CD8-positive, alpha-beta memory T cell (primary cell): Measurements from ENCODE around the gene LYPLA2. TPM values are rescaled to one million over a fixed set of nuclear protein-coding genes. Genes with fewer than 3 reads are reported as not detected.
A peak's percentile ranks its signal among the peaks of the same experiment; 100 is the strongest.

Experiments used
- CTCF ChIA-PET: fragments of 350-600 bp; sonication (Branson Sonifier 250); formaldehyde crosslinking; loops from one replicate; lab custom pipeline; 2021; ENCODE audit warnings: antibody characterized with exemption; lab: Charles Lee
- POLR2A ChIA-PET: fragments of 350-600 bp; sonication (Branson Sonifier 250); formaldehyde crosslinking; loops from one replicate; lab custom pipeline; 2021; ENCODE audit warnings: antibody characterized with exemption; lab: Charles Lee
- DNase-seq, 5 donors: peaks; one replicate each; pipeline versions ENCODE4 v3.0.0 to v3.0.0-alpha.2; 2020 to 2022; ENCODE audit warnings: mixed read lengths in 1 of 5
- H3K27ac ChIP-seq: one replicate; pipeline ENCODE4 v1.7.0; 2013; ENCODE audit warnings: low read depth, mild to moderate bottlenecking, low read length, moderate library complexity
- H3K27me3 ChIP-seq: 2 replicates; pipeline ENCODE4 v1.7.0; 2013; ENCODE audit warnings: low read length, mild to moderate bottlenecking; ENCODE audit not compliant: insufficient read depth, poor library complexity, severe bottlenecking
- H3K36me3 ChIP-seq: 2 replicates; pipeline ENCODE4 v1.7.0; 2013; ENCODE audit warnings: mild to moderate bottlenecking, low read length, moderate library complexity; ENCODE audit not compliant: insufficient read depth
- H3K4me1 ChIP-seq: 2 replicates; pipeline ENCODE4 v1.7.0; 2013; ENCODE audit warnings: mild to moderate bottlenecking, low read length, moderate library complexity; ENCODE audit not compliant: insufficient read depth
- H3K4me3 ChIP-seq: 2 replicates; pipeline ENCODE4 v1.7.0; 2013; ENCODE audit warnings: mild to moderate bottlenecking, low read length
- H3K9me3 ChIP-seq: 2 replicates; pipeline ENCODE4 v1.7.0; 2013; ENCODE audit warnings: mild to moderate bottlenecking, low read length
- H3K27ac Mint-ChIP-seq, 8 donors: one replicate each; pipeline ENCODE4 v1.8.0; 2020 to 2021; ENCODE audit warnings: mixed read lengths in 8 of 8, mild to moderate bottlenecking in 6 of 8, inconsistent platforms in 3 of 8, moderate library complexity in 3 of 8
- H3K27me3 Mint-ChIP-seq, 2 donors: one replicate each; pipeline ENCODE4 v1.8.0; 2020 to 2021; ENCODE audit warnings: mixed read lengths in 2 of 2, mild to moderate bottlenecking in 1 of 2, moderate library complexity in 1 of 2
- H3K36me3 Mint-ChIP-seq, 3 donors: one replicate each; pipeline ENCODE4 v1.8.0; 2020 to 2021; ENCODE audit warnings: mixed read lengths in 3 of 3, inconsistent platforms in 1 of 3, mild to moderate bottlenecking in 1 of 3
- H3K4me1 Mint-ChIP-seq, 3 donors: one replicate each; pipeline ENCODE4 v1.8.0; 2020 to 2021; ENCODE audit warnings: mixed read lengths in 3 of 3, inconsistent platforms in 1 of 3, mild to moderate bottlenecking in 1 of 3
- H3K4me3 Mint-ChIP-seq, 7 donors: one replicate each; pipeline ENCODE4 v1.8.0; 2020 to 2021; ENCODE audit warnings: mixed read lengths in 7 of 7, mild to moderate bottlenecking in 6 of 7, moderate library complexity in 4 of 7, inconsistent platforms in 2 of 7
- H3K9me3 Mint-ChIP-seq, 5 donors: one replicate each; pipeline ENCODE4 v1.8.0; 2020 to 2022; ENCODE audit warnings: mixed read lengths in 5 of 5, mild to moderate bottlenecking in 3 of 5, moderate library complexity in 2 of 5, inconsistent platforms in 1 of 5
- polyA plus RNA-seq: library from polyadenylated mRNA; unstranded; fragments of 300-500 nt; fragmentation: Illumina TruSeq; gene quantifications from one replicate; pipeline ENCODE4 v1.2.3, GENCODE V29; 2021
- total RNA-seq, 2 experiments: library from RNA; stranded (reverse); gene quantifications; one replicate each; pipeline ENCODE4 v1.2.3, GENCODE V29; 2021

Gene LYPLA2
- total and polyA plus RNA-seq, 3 experiments from 2014 or later, result 99.9 to 109 (median 100) TPM

DNA sequence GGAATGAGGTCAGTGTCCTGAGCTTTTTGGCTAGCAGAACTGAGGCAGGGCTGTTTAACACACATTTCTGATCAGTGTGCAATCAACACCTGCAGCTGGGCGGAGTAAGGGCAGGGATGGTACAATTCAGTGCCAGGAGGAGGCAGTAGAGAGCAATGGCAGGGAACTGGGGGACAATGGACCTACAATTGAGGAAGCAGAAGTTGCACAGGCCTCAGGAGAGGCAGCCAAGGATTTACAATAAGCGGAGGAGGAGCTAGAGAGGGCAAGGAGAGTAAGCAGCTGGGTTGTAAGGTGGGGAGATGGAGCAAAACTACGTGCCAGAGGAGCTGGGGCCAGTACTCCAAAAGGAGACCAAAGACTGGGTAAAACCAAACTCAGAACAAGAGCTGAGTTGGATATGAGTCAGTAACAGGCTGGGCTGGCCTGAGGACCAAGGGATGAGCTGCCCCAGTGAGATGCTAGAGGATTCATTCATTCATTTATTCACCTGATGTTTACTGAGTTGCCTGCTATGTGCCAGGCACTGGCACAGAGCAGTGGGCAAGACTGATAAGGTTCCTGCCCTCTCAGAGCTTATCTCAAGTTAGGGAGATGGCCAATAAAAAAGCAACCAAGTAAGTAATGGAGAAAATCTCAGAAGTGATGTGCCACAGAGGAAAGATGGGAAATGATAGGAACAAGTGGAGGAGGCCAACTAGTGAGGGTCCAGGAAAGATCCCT, 20.0 kb downstream of the LYPLA2 start:
- no peaks in the 10 kb centered on the region for H3K27me3 Mint-ChIP-seq
- peak overlapping the region in 5 of 8 donors; percentile 43 to 85 (median 70) for H3K27ac Mint-ChIP-seq
- peaks cover 0 to 56% (median 16%) of the 10 kb centered on the region in 3 donors for H3K36me3 Mint-ChIP-seq
- CTCF ChIA-PET, result interaction anchor here (0.8 to 7.3 kb wide), 16 partner anchors 8 to 217 kb away, joined by 3 to 78 read pairs (median 4); partner anchors contain the start of genes CNR2, FUCA1, GALE and HMGCL
- H3K4me3 ChIP-seq, result no peak overlapping the region
- H3K4me3 Mint-ChIP-seq, result no peak overlapping the region
- DNase-seq, result peak in 4 of 5 donors; percentile 34 to 62 (median 44)
- POLR2A ChIA-PET, result interaction anchor here (2.7 kb wide), 1 partner anchor 14 kb away, joined by 13 read pairs; the partner anchor contains the start of gene HMGCL
- H3K9me3 Mint-ChIP-seq, result no peaks in the 10 kb centered on the region
- peaks cover 18% of the 10 kb centered on the region for H3K4me1 ChIP-seq
- H3K4me1 Mint-ChIP-seq, result peaks cover 8 to 15% (median 14%) of the 10 kb centered on the region in 3 donors
- no peaks in the 10 kb centered on the region for H3K27me3 ChIP-seq
- H3K27ac ChIP-seq, result no peak overlapping the region
- peaks cover 13% of the 10 kb centered on the region for H3K36me3 ChIP-seq
- no peaks in the 10 kb centered on the region for H3K9me3 ChIP-seq

DNA sequence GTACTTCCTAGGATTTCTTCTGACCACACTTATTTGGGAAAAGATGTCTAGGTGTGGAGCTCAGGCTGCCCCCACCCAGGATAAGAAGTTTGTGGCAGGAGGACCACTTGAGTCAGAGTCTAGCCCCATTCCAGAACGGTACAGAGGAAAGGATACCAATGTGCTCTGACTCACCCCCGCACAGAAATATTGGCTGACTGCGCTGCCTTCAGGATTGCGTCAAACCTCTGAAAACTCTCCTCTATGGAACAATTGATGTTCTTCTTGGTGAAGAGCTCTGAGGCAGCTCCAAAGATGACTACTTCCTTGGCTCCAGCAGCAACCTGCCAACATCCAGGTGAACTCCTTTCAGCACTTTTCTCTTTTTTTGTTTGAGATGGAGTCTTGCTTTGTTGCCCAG, 23.1 kb downstream of the LYPLA2 start:
- Histone ChIP-seq H3K4me3 (no peak overlapping the region), H3K4me1 (peaks cover 18% of the 10 kb centered on the region), H3K27me3 (no peaks in the 10 kb centered on the region), H3K27ac (no peak overlapping the region), H3K9me3 (no peaks in the 10 kb centered on the region), H3K36me3 (peaks cover 32% of the 10 kb centered on the region)
- POLR2A ChIA-PET, result no interaction called here
- H3K4me1 Mint-ChIP-seq, result peaks cover 8 to 15% (median 14%) of the 10 kb centered on the region in 3 donors
- H3K4me3 Mint-ChIP-seq, result no peak overlapping the region
- CTCF ChIA-PET, result interaction anchor here (1.3 to 7.3 kb wide), 3 partner anchors 9 to 44 kb away, joined by 3 to 78 read pairs (median 6); partner anchors contain the start of gene HMGCL
- H3K9me3 Mint-ChIP-seq, result no peaks in the 10 kb centered on the region
- H3K27ac Mint-ChIP-seq, result no peak overlapping the region
- DNase-seq, result no peak
- no peaks in the 10 kb centered on the region for H3K27me3 Mint-ChIP-seq
- H3K36me3 Mint-ChIP-seq, result peaks cover 0 to 69% (median 11%) of the 10 kb centered on the region in 3 donors

DNA sequence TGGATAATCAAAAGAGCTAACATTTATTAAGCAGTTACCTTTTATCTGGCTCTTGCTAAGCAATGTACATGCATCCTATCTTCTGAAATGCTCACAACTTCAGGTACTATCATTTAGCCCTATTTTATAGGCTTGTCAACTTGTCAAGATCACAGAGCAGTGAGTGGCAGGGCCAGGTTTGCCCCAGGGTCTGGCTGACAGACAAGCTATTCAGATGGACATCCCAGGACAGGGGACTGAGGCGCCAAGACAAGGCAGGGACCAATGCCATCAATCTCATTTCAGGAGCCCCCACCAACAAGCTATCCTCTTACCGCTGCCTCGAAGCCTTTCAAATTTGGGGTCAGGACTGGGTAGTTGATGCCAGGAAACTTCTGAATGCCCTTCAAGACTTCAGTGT, 25.4 kb downstream of the LYPLA2 start:
- peaks cover 32% of the 10 kb centered on the region for H3K36me3 ChIP-seq

DNA sequence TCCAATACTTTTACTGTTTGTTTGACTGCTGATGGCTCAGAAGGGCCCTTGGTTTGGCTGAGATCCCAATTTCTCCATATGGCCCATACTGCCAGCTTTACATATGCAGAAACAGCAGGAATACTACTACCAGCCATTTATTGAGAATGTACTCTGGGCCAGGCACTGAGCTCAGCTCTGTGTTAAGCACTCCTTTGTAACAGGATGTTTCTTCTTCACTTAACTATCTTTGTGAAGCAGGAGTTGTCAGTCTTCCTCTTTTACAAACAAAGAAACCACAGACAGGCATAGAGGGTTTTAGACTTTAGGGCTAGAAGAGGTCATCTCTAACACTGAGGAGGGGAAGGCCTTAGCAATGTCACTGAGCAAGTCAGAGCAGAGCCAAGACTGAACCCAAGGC, 26.0 kb downstream of the LYPLA2 start:
- Histone ChIP-seq H3K36me3 (peaks cover 32% of the 10 kb centered on the region), H3K27me3 (no peaks in the 10 kb centered on the region), H3K27ac (no peak overlapping the region), H3K9me3 (no peaks in the 10 kb centered on the region), H3K4me1 (no peaks in the 10 kb centered on the region), H3K4me3 (no peak overlapping the region)
- ChIA-PET CTCF (no interaction called here), POLR2A (no interaction called here)
- no peaks in the 10 kb centered on the region for H3K9me3 Mint-ChIP-seq
- peak overlapping the region in 1 of 8 donors; percentile 41 for H3K27ac Mint-ChIP-seq
- H3K4me1 Mint-ChIP-seq, result peaks cover 0 to 4% (median 0%) of the 10 kb centered on the region in 3 donors
- H3K27me3 Mint-ChIP-seq, result no peaks in the 10 kb centered on the region
- DNase-seq, result no peak
- peaks cover 0 to 65% (median 10%) of the 10 kb centered on the region in 3 donors for H3K36me3 Mint-ChIP-seq
- H3K4me3 Mint-ChIP-seq, result no peak overlapping the region

More for the DNA sequence above, 25.4 kb downstream of the LYPLA2 start:
- Mint-ChIP-seq H3K9me3 (no peaks in the 10 kb centered on the region), H3K4me1 (no peaks in the 10 kb centered on the region), H3K4me3 (no peak overlapping the region), H3K27me3 (no peaks in the 10 kb centered on the region), H3K27ac (no peak overlapping the region), H3K36me3 (peaks cover 0 to 71% (median 12%) of the 10 kb centered on the region in 3 donors)
- Histone ChIP-seq H3K9me3 (no peaks in the 10 kb centered on the region), H3K4me1 (no peaks in the 10 kb centered on the region), H3K4me3 (no peak overlapping the region), H3K27ac (no peak overlapping the region), H3K27me3 (no peaks in the 10 kb centered on the region)
- ChIA-PET POLR2A (interaction anchor here (0.6 to 0.7 kb wide), 3 partner anchors 8 to 73 kb away, joined by 3 to 5 read pairs (median 3); partner anchors contain the start of gene FUCA1), CTCF (no interaction called here)
- no peak for DNase-seq

GRCh38 chr1:23817633-23818032, 26.7 kb downstream of the LYPLA2 start:
- H3K36me3 ChIP-seq, result peaks cover 32% of the 10 kb centered on the region
- CTCF ChIA-PET, result interaction anchor here (1.0 to 10.9 kb wide), 3 partner anchors 7 to 46 kb away, joined by 3 to 78 read pairs (median 3); no protein-coding TSS in a partner anchor

GRCh38 chr1:23823767-23824166, 32.8 kb downstream of the LYPLA2 start:
- Histone ChIP-seq H3K4me1 (peaks cover 12% of the 10 kb centered on the region), H3K36me3 (no peaks in the 10 kb centered on the region), H3K27me3 (no peaks in the 10 kb centered on the region), H3K4me3 (no peak overlapping the region), H3K9me3 (no peaks in the 10 kb centered on the region), H3K27ac (no peak overlapping the region)
- Mint-ChIP-seq H3K9me3 (no peaks in the 10 kb centered on the region), H3K27me3 (no peaks in the 10 kb centered on the region), H3K27ac (peak overlapping the region in 7 of 8 donors; percentile 51 to 98 (median 95)), H3K36me3 (peaks cover 0 to 19% (median 6%) of the 10 kb centered on the region in 3 donors), H3K4me3 (peak overlapping the region in 6 of 7 donors; percentile 47 to 96 (median 84)), H3K4me1 (peaks cover 23 to 24% (median 24%) of the 10 kb centered on the region in 3 donors)
- CTCF ChIA-PET, result interaction anchor here (1.6 to 10.9 kb wide), 2 partner anchors 13 to 93 kb away, joined by 3 to 78 read pairs; no protein-coding TSS in a partner anchor
- DNase-seq, result no peak
- POLR2A ChIA-PET, result interaction anchor here (2.4 kb wide), 1 partner anchor 13 kb away, joined by 13 read pairs; no protein-coding TSS in a partner anchor

More at GRCh38 chr1:23817633-23818032, 26.7 kb downstream of the LYPLA2 start:
- no peak overlapping the region for H3K27ac Mint-ChIP-seq
- no peak for DNase-seq
- H3K9me3 ChIP-seq, result no peaks in the 10 kb centered on the region
- H3K4me3 ChIP-seq, result no peak overlapping the region
- H3K36me3 Mint-ChIP-seq, result peaks cover 0 to 60% (median 8%) of the 10 kb centered on the region in 3 donors
- no peak overlapping the region for H3K4me3 Mint-ChIP-seq
- H3K27me3 Mint-ChIP-seq, result no peaks in the 10 kb centered on the region
- POLR2A ChIA-PET, result no interaction called here
- no peaks in the 10 kb centered on the region for H3K9me3 Mint-ChIP-seq
- H3K27ac ChIP-seq, result no peak overlapping the region
- H3K4me1 Mint-ChIP-seq, result peaks cover 0 to 5% (median 0%) of the 10 kb centered on the region in 3 donors
- H3K27me3 ChIP-seq, result no peaks in the 10 kb centered on the region
- H3K4me1 ChIP-seq, result no peaks in the 10 kb centered on the region

DNA sequence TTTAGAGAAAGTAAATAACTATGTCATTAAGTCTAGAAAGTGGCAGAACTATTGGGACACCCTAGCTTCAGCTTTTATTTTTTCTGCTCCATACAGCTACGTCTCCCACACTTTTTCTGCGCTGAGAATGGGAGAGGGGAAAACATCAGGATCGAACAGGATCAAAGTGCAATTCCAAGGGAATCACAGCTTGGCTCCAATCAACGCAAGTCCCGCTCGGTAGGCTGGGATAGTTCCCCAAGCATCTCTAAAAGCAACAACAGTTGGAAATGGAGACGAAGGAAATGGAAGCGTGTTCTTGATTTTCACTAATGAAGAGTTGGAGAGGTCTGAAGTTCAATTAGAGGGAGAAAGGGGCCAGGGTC, 33.7 kb downstream of the LYPLA2 start:
- DNase-seq, result no peak
- peak overlapping the region; percentile 89 to 97 (median 93) for H3K4me3 Mint-ChIP-seq
- peaks cover 0 to 16% (median 6%) of the 10 kb centered on the region in 3 donors for H3K36me3 Mint-ChIP-seq
- no peaks in the 10 kb centered on the region for H3K27me3 ChIP-seq
- H3K9me3 Mint-ChIP-seq, result no peaks in the 10 kb centered on the region
- ChIA-PET CTCF (interaction anchor here (0.9 to 10.9 kb wide), 5 partner anchors 14 to 92 kb away, joined by 3 to 78 read pairs (median 4); no protein-coding TSS in a partner anchor), POLR2A (interaction anchor here (0.6 to 2.4 kb wide), 5 partner anchors 9 to 49 kb away, joined by 3 to 20 read pairs (median 12); partner anchors contain the start of gene GALE)
- peaks cover 23 to 24% (median 24%) of the 10 kb centered on the region in 3 donors for H3K4me1 Mint-ChIP-seq
- H3K4me3 ChIP-seq, result peak overlapping the region; percentile 95
- H3K27me3 Mint-ChIP-seq, result no peaks in the 10 kb centered on the region
- peaks cover 12% of the 10 kb centered on the region for H3K4me1 ChIP-seq
- H3K27ac Mint-ChIP-seq, result peak overlapping the region; percentile 93 to 98 (median 96)
- H3K36me3 ChIP-seq, result no peaks in the 10 kb centered on the region
- H3K9me3 ChIP-seq, result no peaks in the 10 kb centered on the region
- H3K27ac ChIP-seq, result peak overlapping the region; percentile 96
